IMR-90 (cell line): ENCODE results near the gene PRM2. TPM values are rescaled to one million over a fixed set of nuclear protein-coding genes. Genes with fewer than 3 reads are reported as not detected.

ENCODE experiments used
- ATAC-seq: fragments of 200-7000 bp; cut with Tn5 transposase; 2 replicates; pipeline ENCODE4 v1.9.1; 2020; ENCODE audit warnings: low read depth, mild to moderate bottlenecking, moderate library complexity
- BruUV-seq: library from RNA; stranded (reverse); fragments of 400-500 nt; replicated peaks from 2 replicates; lab custom pipeline; 2021; lab: Mats Ljungman, UMichigan
- CTCF ChIA-PET: fragments of 300-600 bp; formaldehyde crosslinking; extraction: SDS; loops from one replicate; lab custom pipeline; 2021; ENCODE audit warnings: antibody characterized with exemption; lab: Yijun Ruan, JAX
- POLR2A ChIA-PET: fragments of 300-600 bp; sonication (Branson Sonifier 250); formaldehyde crosslinking; loops from one replicate; lab custom pipeline; 2022; ENCODE audit warnings: antibody characterized with exemption; ENCODE audit not compliant: unreplicated experiment; lab: Charles Lee
- DNase-seq: peaks from one replicate; pipeline ENCODE4 v3.0.0; 2013
- H2AFZ ChIP-seq: replicated peaks from 2 replicates; pipeline ENCODE3; 2013; ENCODE audit warnings: low read length, mild to moderate bottlenecking; ENCODE audit not compliant: poor library complexity
- H2AK5ac ChIP-seq: 2 replicates; pipeline ENCODE4 v1.6.1; 2013; ENCODE audit warnings: low read depth, low read length, inconsistent platforms
- H2AK9ac ChIP-seq: replicated peaks from 2 replicates; pipeline ENCODE3; 2013; ENCODE audit warnings: mild to moderate bottlenecking, low read depth, low read length, moderate library complexity; ENCODE audit not compliant: poor library complexity
- H2BK120ac ChIP-seq: 2 replicates; pipeline ENCODE4 v1.6.1; 2013; ENCODE audit warnings: low read depth, low read length, inconsistent platforms
- H2BK15ac ChIP-seq: 3 replicates; pipeline ENCODE4 v1.6.1; 2013; ENCODE audit warnings: low read depth, low read length, inconsistent platforms
- H2BK20ac ChIP-seq: 2 replicates; pipeline ENCODE4 v1.6.1; 2013; ENCODE audit warnings: low read depth, mild to moderate bottlenecking, inconsistent platforms, low read length, moderate library complexity
- H2BK5ac ChIP-seq: 2 replicates; pipeline ENCODE4 v1.6.1; 2013; ENCODE audit warnings: mild to moderate bottlenecking, low read depth, low read length, inconsistent platforms; ENCODE audit not compliant: poor library complexity, severe bottlenecking
- H3K14ac ChIP-seq: replicated peaks from 2 replicates; pipeline ENCODE4 v1.6.1; 2013; ENCODE audit warnings: low read depth, low read length, inconsistent platforms
- H3K18ac ChIP-seq: 2 replicates; pipeline ENCODE4 v1.6.1; 2013; ENCODE audit warnings: low read depth, low read length, control low read depth
- H3K23ac ChIP-seq: 2 replicates; pipeline ENCODE4 v1.6.1; 2013; ENCODE audit warnings: low read depth, low read length, inconsistent platforms
- H3K27ac ChIP-seq: 2 replicates; pipeline ENCODE4 v1.5.1; 2013; ENCODE audit warnings: mild to moderate bottlenecking, control low read depth, low read length; ENCODE audit not compliant: insufficient read depth
- H3K27me3 ChIP-seq: 2 replicates; pipeline ENCODE4 v1.6.1; 2013; ENCODE audit warnings: low read length; ENCODE audit not compliant: control insufficient read depth, insufficient read depth
- H3K36me3 ChIP-seq: 2 replicates; pipeline ENCODE4 v1.6.1; 2013; ENCODE audit warnings: low read length, mixed read lengths; ENCODE audit not compliant: control insufficient read depth, insufficient read depth
- H3K4ac ChIP-seq: 2 replicates; pipeline ENCODE4 v1.6.1; 2013; ENCODE audit warnings: low read depth, low read length, inconsistent platforms
- H3K4me1 ChIP-seq: 2 replicates; pipeline ENCODE4 v1.6.1; 2013; ENCODE audit warnings: low read length, mixed read lengths; ENCODE audit not compliant: control insufficient read depth, insufficient read depth
- H3K4me2 ChIP-seq: 2 replicates; pipeline ENCODE4 v1.6.1; 2013; ENCODE audit warnings: low read depth, mild to moderate bottlenecking, control low read depth, low read length, moderate library complexity
- H3K4me3 ChIP-seq: 2 replicates; pipeline ENCODE4 v1.5.1; 2013; ENCODE audit warnings: low read depth, mild to moderate bottlenecking, control low read depth, low read length, moderate library complexity; ENCODE audit not compliant: insufficient read depth
- H3K56ac ChIP-seq: 2 replicates; pipeline ENCODE4 v1.6.1; 2013; ENCODE audit warnings: low read length, inconsistent platforms; ENCODE audit not compliant: insufficient read depth; ENCODE audit errors: extremely low read depth
- H3K79me1 ChIP-seq, 2 experiments: 2 replicates each; pipeline ENCODE4 v1.6.1; 2013; ENCODE audit warnings: low read length in 2 of 2, inconsistent platforms in 1 of 2, low read depth in 1 of 2
- H3K9ac ChIP-seq: 2 replicates; pipeline ENCODE4 v1.6.1; 2013; ENCODE audit warnings: low read depth, low read length, control low read depth
- H3K9me1 ChIP-seq: 2 replicates; pipeline ENCODE4 v1.6.1; 2013; ENCODE audit warnings: low read length, inconsistent platforms; ENCODE audit not compliant: insufficient read depth
- H3K9me3 ChIP-seq: 2 replicates; pipeline ENCODE4 v1.6.1; 2013; ENCODE audit warnings: low read length; ENCODE audit not compliant: control insufficient read depth, insufficient read depth
- H4K20me1 ChIP-seq: 2 replicates; pipeline ENCODE4 v1.6.1; 2013; ENCODE audit warnings: low read length, inconsistent platforms; ENCODE audit not compliant: insufficient read depth
- H4K5ac ChIP-seq: 2 replicates; pipeline ENCODE4 v1.6.1; 2013; ENCODE audit warnings: mild to moderate bottlenecking, low read depth, low read length, control low read depth
- H4K8ac ChIP-seq, 2 experiments: 2 replicates each; pipeline ENCODE4 v1.6.1; 2013; ENCODE audit warnings: low read depth in 2 of 2, low read length in 2 of 2, control low read depth in 1 of 2, inconsistent platforms in 1 of 2
- H4K91ac ChIP-seq: 2 replicates; pipeline ENCODE4 v1.6.1; 2013; ENCODE audit warnings: low read depth, low read length, inconsistent platforms; ENCODE audit not compliant: insufficient read depth
- BHLHE40 ChIP-seq: fragments of 150-350 bp; IDR thresholded peaks from 2 replicates; pipeline ENCODE4 v1.6.1; 2016; ENCODE audit warnings: mild to moderate bottlenecking, low read depth, low read length
- CEBPB ChIP-seq: IDR thresholded peaks from 2 replicates; pipeline ENCODE4 v1.6.1; 2012; ENCODE audit warnings: low read depth, low read length, improper control_type of control experiment
- CHD1 ChIP-seq: IDR thresholded peaks from 2 replicates; pipeline ENCODE4 v1.6.1; 2012; ENCODE audit warnings: low read depth, low read length, improper control_type of control experiment
- CTCF ChIP-seq: conservative IDR thresholded peaks from 2 replicates; pipeline ENCODE4 v1.5.1; 2012; ENCODE audit warnings: mild to moderate bottlenecking, low read depth, low read length, improper control_type of control experiment
- ELK1 ChIP-seq: fragments of 150-350 bp; IDR thresholded peaks from 2 replicates; pipeline ENCODE4 v1.6.1; 2016; ENCODE audit warnings: low read depth, mild to moderate bottlenecking, low read length, moderate library complexity, borderline replicate concordance
- FOS ChIP-seq: fragments of 150-350 bp; IDR thresholded peaks from 2 replicates; pipeline ENCODE4 v1.6.1; 2016; ENCODE audit warnings: low read depth, low read length
- MAFK ChIP-seq: IDR thresholded peaks from 2 replicates; pipeline ENCODE4 v1.6.1; 2012; ENCODE audit warnings: low read depth, low read length, improper control_type of control experiment
- MAZ ChIP-seq: IDR thresholded peaks from 2 replicates; pipeline ENCODE4 v1.6.1; 2012; ENCODE audit warnings: low read depth, mild to moderate bottlenecking, low read length, improper control_type of control experiment, moderate library complexity, borderline replicate concordance
- MXI1 ChIP-seq: IDR thresholded peaks from 2 replicates; pipeline ENCODE4 v1.6.1; 2012; ENCODE audit warnings: low read depth, mild to moderate bottlenecking, low read length, moderate library complexity, borderline replicate concordance
- NFE2L2 ChIP-seq: fragments of 150-350 bp; IDR thresholded peaks from 2 replicates; pipeline ENCODE4 v1.6.1; 2016; ENCODE audit warnings: low read depth, mild to moderate bottlenecking, low read length
- POLR2A ChIP-seq: IDR thresholded peaks from 2 replicates; pipeline ENCODE4 v1.6.1; 2012; ENCODE audit warnings: mild to moderate bottlenecking, low read depth, low read length
- RAD21 ChIP-seq: IDR thresholded peaks from 2 replicates; pipeline ENCODE4 v1.6.1; 2012; ENCODE audit warnings: low read length, improper control_type of control experiment
- RCOR1 ChIP-seq: IDR thresholded peaks from 2 replicates; pipeline ENCODE4 v1.6.1; 2012; ENCODE audit warnings: mild to moderate bottlenecking, low read length, improper control_type of control experiment; ENCODE audit not compliant: insufficient replicate concordance
- RFX5 ChIP-seq: IDR thresholded peaks from 2 replicates; pipeline ENCODE4 v1.8.0; 2012; ENCODE audit warnings: low read depth, mild to moderate bottlenecking, low read length, moderate library complexity
- SMC3 ChIP-seq: fragments of 150-350 bp; IDR thresholded peaks from 2 replicates; pipeline ENCODE4 v1.6.1; 2016; ENCODE audit warnings: low read depth, mild to moderate bottlenecking, antibody characterized with exemption, low read length, moderate library complexity
- WGBS, 2 experiments: methylation state at CpG; one replicate each; pipeline versions ENCODE4 v1.1.5 to v1.1.7; 2013; ENCODE audit warnings: missing lambda C conversion rate in 2 of 2; ENCODE audit not compliant: insufficient read length in 1 of 2; ENCODE audit errors: extremely low coverage in 2 of 2; 5-methylcytosine and 5-hydroxymethylcytosine counted together
- dilution Hi-C: fragments of 300-500 bp; cut with HindIII; formaldehyde crosslinking; loops from one replicate; pipeline ENCODE4 v1.14.3; 2018; ENCODE audit warnings: low sequenced_read_pairs; ENCODE audit not compliant: unreplicated experiment
- in situ Hi-C: fragments of 300-500 bp; cut with MboI; formaldehyde crosslinking; loops from 3 replicates; pipeline ENCODE4 v1.14.3; 2019; ENCODE audit warnings: low sequenced_read_pairs, inconsistent platforms, mixed read lengths
- intact Hi-C: fragments of 100-400 bp; cut with micrococcal nuclease; formaldehyde crosslinking; loops from 2 replicates; pipeline ENCODE4 v1.10.0; 2022
- polyA plus RNA-seq, 3 experiments: library from polyadenylated mRNA; depleted of rRNA; stranded (reverse); fragments of >200 nt; gene quantifications; 2 replicates each; pipeline ENCODE4 v1.2.3, GENCODE V29; 2012; ENCODE audit warnings: low replicate concordance in 1 of 3
- total RNA-seq: library from RNA; depleted of rRNA; stranded (reverse); fragments of >200 nt; gene quantifications from 2 replicates; pipeline ENCODE4 v1.2.3, GENCODE V29; 2012
- TF ChIP-seq, protein P1 (sequence below): fragments of 150-350 bp; IDR thresholded peaks from 2 replicates; pipeline ENCODE4 v1.6.1; 2017; ENCODE audit warnings: mild to moderate bottlenecking, antibody characterized with exemption, low read length, low read depth

Gene PRM2
- total and polyA plus RNA-seq, 2 of the 4 experiments (the other 2 are of a cell fraction), result not detected

DNA sequence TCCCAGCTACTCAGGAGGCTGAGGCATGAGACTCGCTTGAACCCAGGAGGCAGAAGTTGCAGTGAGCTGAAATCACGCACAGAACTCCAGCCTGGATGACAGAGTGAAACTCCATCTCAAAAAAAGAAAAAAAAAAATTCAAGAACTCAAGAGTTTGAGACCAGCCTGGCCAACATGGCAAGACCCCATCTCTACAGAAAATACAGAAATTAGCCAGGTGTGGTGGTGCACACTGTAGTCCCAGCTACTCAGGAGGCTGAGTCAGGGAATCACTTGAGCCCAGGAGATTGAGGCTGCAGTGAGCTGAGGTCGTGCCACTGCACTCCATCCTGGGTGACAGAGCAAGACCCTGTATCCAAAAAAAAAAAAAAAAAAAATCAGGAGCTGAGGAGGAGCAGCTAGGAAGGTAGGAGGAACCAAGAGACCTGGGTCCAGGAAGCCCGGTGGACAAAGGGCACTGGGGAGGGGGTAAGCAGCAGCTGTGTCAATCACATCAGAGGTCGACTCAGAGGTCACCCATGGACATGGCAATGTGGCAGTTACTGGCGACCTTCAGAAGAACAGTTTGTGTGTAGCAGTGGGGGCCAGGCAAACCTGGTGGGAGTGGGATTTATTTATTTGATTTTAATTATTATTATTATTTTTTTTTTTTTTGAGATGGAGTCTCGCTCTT, 15.9 kb upstream of the PRM2 start:
- H3K4ac ChIP-seq, result no peak overlapping the region
- ChIA-PET CTCF (interaction anchor here (1.6 kb wide), 1 partner anchor 20 kb away, joined by 3 read pairs; no protein-coding TSS in a partner anchor), POLR2A (interaction anchor here (0.6 kb wide), 1 partner anchor 37 kb away, joined by 8 read pairs; no protein-coding TSS in a partner anchor)
- H3K14ac ChIP-seq, result no peak overlapping the region
- no peak overlapping the region for H2AK5ac ChIP-seq
- no peak overlapping the region for H2AFZ ChIP-seq
- no peak overlapping the region for H3K9ac ChIP-seq
- in situ Hi-C loops (no loop called here), intact Hi-C loops (no loop called here), dilution Hi-C loops (no loop called here)
- no peak overlapping the region for H3K4me2 ChIP-seq
- peaks cover 4% of the 10 kb centered on the region for H3K27me3 ChIP-seq
- no peaks in the 10 kb centered on the region for H3K9me3 ChIP-seq
- H3K9me1 ChIP-seq, result no peaks in the 10 kb centered on the region
- H2BK5ac ChIP-seq, result no peak overlapping the region
- peaks cover 5% of the 10 kb centered on the region for H3K4me1 ChIP-seq
- no peak overlapping the region for H2BK15ac ChIP-seq
- H2BK20ac ChIP-seq, result no peak overlapping the region
- no peaks in the 10 kb centered on the region for H3K79me1 ChIP-seq
- TF ChIP-seq MXI1, result no peak
- no peak for TF ChIP-seq RCOR1
- no peak for TF ChIP-seq RFX5
- no peak for TF ChIP-seq MAFK
- TF ChIP-seq, protein P1, sequence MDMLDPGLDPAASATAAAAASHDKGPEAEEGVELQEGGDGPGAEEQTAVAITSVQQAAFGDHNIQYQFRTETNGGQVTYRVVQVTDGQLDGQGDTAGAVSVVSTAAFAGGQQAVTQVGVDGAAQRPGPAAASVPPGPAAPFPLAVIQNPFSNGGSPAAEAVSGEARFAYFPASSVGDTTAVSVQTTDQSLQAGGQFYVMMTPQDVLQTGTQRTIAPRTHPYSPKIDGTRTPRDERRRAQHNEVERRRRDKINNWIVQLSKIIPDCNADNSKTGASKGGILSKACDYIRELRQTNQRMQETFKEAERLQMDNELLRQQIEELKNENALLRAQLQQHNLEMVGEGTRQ, result no peak
- no peak for TF ChIP-seq CTCF
- TF ChIP-seq BHLHE40, result no peak
- no peak for TF ChIP-seq ELK1
- no peak for TF ChIP-seq FOS
- TF ChIP-seq SMC3, result no peak
- no peak for TF ChIP-seq NFE2L2
- TF ChIP-seq MAZ, result no peak
- TF ChIP-seq CEBPB, result no peak
- no peak for TF ChIP-seq CHD1
- no peak for TF ChIP-seq POLR2A
- TF ChIP-seq RAD21, result no peak
- no peak for ATAC-seq
- H3K56ac ChIP-seq, result no peak overlapping the region
- no peak overlapping the region for H2BK120ac ChIP-seq
- WGBS, 2 experiments, result 86% methylated on average over 2 of the region's 7 CpGs; no CpG with 5 or more reads in 1 of the 2 experiments
- no peak overlapping the region for H3K4me3 ChIP-seq
- no peak overlapping the region for H3K27ac ChIP-seq
- no TSS peak for BruUV-seq
- no peak overlapping the region for H4K5ac ChIP-seq
- no peaks in the 10 kb centered on the region for H4K20me1 ChIP-seq
- no peak overlapping the region for H3K18ac ChIP-seq
- no peak overlapping the region for H4K8ac ChIP-seq
- H2AK9ac ChIP-seq, result no peak overlapping the region
- no peaks in the 10 kb centered on the region for H3K36me3 ChIP-seq
- DNase-seq, result no peak
- no peak overlapping the region for H4K91ac ChIP-seq
- no peak overlapping the region for H3K23ac ChIP-seq
